K562 (cell line): Measurements from ENCODE around the gene RSPH6A. TPM values are rescaled to one million over a fixed set of nuclear protein-coding genes. Genes with fewer than 3 reads are reported as not detected.

ENCODE experiments used
- CREB5 ChIP-seq: fragments of 250-450 bp; sonication (Bioruptor Pico); IDR thresholded peaks from 2 replicates; pipeline ENCODE4 v1.5.0; 2020; ENCODE audit warnings: mild to moderate bottlenecking
- FOSL1 ChIP-seq: fragments of 200-800 bp; sonication (Bioruptor generic); conservative IDR thresholded peaks from 2 replicates; pipeline ENCODE4 v1.6.1; 2016; ENCODE audit warnings: missing genetic modification characterization, missing compliant biosample characterization
- JUNB ChIP-seq: fragments of 450-650 bp; formaldehyde crosslinking; conservative IDR thresholded peaks from 2 replicates; pipeline ENCODE4 v1.4.0; 2020; ENCODE audit warnings: mild to moderate bottlenecking
- MCM7 ChIP-seq, 2 experiments: fragments of 450-650 bp; IDR thresholded peaks; 2 replicates each; pipeline ENCODE4 v1.6.1; 2016 to 2018
- MEIS2 ChIP-seq: fragments of 450-650 bp; IDR thresholded peaks from 2 replicates; pipeline ENCODE4 v1.6.1; 2014; ENCODE audit warnings: mild to moderate bottlenecking; ENCODE audit not compliant: partially characterized antibody
- NCOA2 ChIP-seq, 2 experiments: fragments of 450-650 bp; IDR thresholded peaks; 2 replicates each; pipeline ENCODE4 v1.6.1; 2018; ENCODE audit warnings: mild to moderate bottlenecking in 2 of 2, moderate library complexity in 1 of 2; ENCODE audit not compliant: partially characterized antibody in 2 of 2
- NR2C1 ChIP-seq, 2 experiments: fragments of 450-650 bp; IDR thresholded peaks; 2 replicates each; pipeline ENCODE4 v1.6.1; 2017; ENCODE audit warnings: mild to moderate bottlenecking in 2 of 2, antibody characterized with exemption in 1 of 2, inconsistent platforms in 1 of 2, missing compliant biosample characterization in 1 of 2, missing genetic modification characterization in 1 of 2
- NR3C1 ChIP-seq: sonication (generic); formaldehyde crosslinking; IDR thresholded peaks from 2 replicates; pipeline ENCODE4 v1.8.1; 2022; ENCODE audit warnings: missing genetic modification reagents
- POLR3G ChIP-seq: IDR thresholded peaks from 2 replicates; pipeline ENCODE4 v1.6.1; 2011; ENCODE audit not compliant: insufficient read length, insufficient replicate concordance; ENCODE audit errors: extremely low read depth
- PRPF4 ChIP-seq: fragments of 200-400 bp; formaldehyde crosslinking; IDR thresholded peaks from one replicate; pipeline ENCODE4 v1.6.1; 2017; ENCODE audit warnings: low read length, low read depth, mild to moderate bottlenecking; ENCODE audit not compliant: insufficient read depth, poor library complexity, severe bottlenecking
- ZFP1 ChIP-seq: fragments of 450-650 bp; formaldehyde crosslinking; IDR thresholded peaks from 2 replicates; pipeline ENCODE4 v1.4.0; 2020; ENCODE audit warnings: mild to moderate bottlenecking, mixed read lengths
- ZFP30 ChIP-seq: fragments of 250-450 bp; sonication (Bioruptor Pico); IDR thresholded peaks from 2 replicates; pipeline ENCODE4 v1.8.0; 2022; ENCODE audit warnings: moderate library complexity, mild to moderate bottlenecking, inconsistent platforms, borderline replicate concordance
- ZKSCAN3 ChIP-seq: fragments of 250-450 bp; sonication (Bioruptor Pico); IDR thresholded peaks from 2 replicates; pipeline ENCODE4 v1.4.0; 2020
- ZNF134 ChIP-seq: fragments of 250-450 bp; sonication (Bioruptor Pico); conservative IDR thresholded peaks from 2 replicates; pipeline ENCODE4 v1.4.0; 2020
- ZNF217 ChIP-seq: sonication (generic); formaldehyde crosslinking; IDR thresholded peaks from 2 replicates; pipeline ENCODE4 v1.8.0; 2022; ENCODE audit warnings: mild to moderate bottlenecking, missing genetic modification reagents
- polyA plus RNA-seq, 8 experiments: library from polyadenylated mRNA; depleted of rRNA in 4 of 8; stranded (reverse) in 5 of 8; unstranded in 3 of 8; fragments of >200 nt; fragmentation: Nextera tagmentation in 2 of 8; fragmentation: Illumina TruSeq in 1 of 8; extraction: Ambion mirVana in 2 of 8; extraction: Trizol in 1 of 8; gene quantifications; 2 replicates each; pipeline versions ENCODE4 v1.2.1 to v1.2.3, GENCODE V29; 2011 to 2014; ENCODE audit warnings: inconsistent platforms in 1 of 8, missing spikeins in 1 of 8
- total RNA-seq, 7 experiments: library from RNA; depleted of rRNA in 6 of 7; stranded (reverse); fragments of >200 nt in 6 of 7; fragmentation: Illumina TruSeq in 2 of 7; extraction: Trizol in 2 of 7; gene quantifications; 2 replicates each; pipeline versions ENCODE4 v1.2.1 to v1.2.3, GENCODE V29; 2011 to 2021; ENCODE audit warnings: low replicate concordance in 1 of 7
- TF ChIP-seq, protein P1 (sequence below): fragments of 150-350 bp; IDR thresholded peaks from 2 replicates; pipeline ENCODE4 v1.6.1; 2014; ENCODE audit warnings: low read depth, mild to moderate bottlenecking, low read length, borderline replicate concordance
- TF ChIP-seq, protein P2 (sequence below): fragments of 450-650 bp; formaldehyde crosslinking; IDR thresholded peaks from 2 replicates; pipeline ENCODE4 v1.4.0; 2020; ENCODE audit warnings: mild to moderate bottlenecking, moderate library complexity
- TF ChIP-seq, protein P3 (sequence below): fragments of 450-650 bp; IDR thresholded peaks from 2 replicates; pipeline ENCODE4 v1.6.1; 2016

The RSPH6A gene
- total and polyA plus RNA-seq, 9 of the 15 experiments (the other 6 are each of a cell fraction or from before 2014, with no cell fraction given): 0.03 to 0.15 (median 0.07) TPM; not detected in 5

DNA sequence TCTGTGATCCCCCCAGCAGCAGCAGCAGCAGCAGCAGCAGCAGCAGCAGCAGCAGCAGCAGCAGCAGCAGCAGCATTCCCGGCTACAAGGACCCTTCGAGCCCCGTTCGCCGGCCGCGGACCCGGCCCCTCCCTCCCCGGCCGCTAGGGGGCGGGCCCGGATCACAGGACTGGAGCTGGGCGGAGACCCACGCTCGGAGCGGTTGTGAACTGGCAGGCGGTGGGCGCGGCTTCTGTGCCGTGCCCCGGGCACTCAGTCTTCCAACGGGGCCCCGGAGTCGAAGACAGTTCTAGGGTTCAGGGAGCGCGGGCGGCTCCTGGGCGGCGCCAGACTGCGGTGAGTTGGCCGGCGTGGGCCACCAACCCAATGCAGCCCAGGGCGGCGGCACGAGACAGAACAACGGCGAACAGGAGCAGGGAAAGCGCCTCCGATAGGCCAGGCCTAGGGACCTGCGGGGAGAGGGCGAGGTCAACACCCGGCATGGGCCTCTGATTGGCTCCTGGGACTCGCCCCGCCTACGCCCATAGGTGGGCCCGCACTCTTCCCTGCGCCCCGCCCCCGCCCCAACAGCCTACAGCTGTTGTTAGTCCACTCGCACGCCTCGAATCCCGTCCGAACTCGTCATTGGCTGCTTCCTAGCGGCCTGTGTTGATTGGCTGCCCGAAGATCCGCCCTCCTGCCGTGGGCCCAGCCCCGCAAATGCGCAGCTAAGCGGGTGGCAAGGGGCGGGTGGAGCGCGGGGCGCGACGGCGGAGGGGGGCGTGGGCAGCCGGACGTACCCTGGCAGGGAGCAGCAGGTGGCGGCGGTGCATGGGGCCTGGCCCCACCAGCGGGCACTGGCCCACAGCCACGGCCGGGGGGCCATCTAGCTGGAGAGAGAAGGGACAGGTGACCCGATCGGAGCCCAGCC is 44.7 kb downstream of the RSPH6A start (continued):
- TF ChIP-seq, protein P1, sequence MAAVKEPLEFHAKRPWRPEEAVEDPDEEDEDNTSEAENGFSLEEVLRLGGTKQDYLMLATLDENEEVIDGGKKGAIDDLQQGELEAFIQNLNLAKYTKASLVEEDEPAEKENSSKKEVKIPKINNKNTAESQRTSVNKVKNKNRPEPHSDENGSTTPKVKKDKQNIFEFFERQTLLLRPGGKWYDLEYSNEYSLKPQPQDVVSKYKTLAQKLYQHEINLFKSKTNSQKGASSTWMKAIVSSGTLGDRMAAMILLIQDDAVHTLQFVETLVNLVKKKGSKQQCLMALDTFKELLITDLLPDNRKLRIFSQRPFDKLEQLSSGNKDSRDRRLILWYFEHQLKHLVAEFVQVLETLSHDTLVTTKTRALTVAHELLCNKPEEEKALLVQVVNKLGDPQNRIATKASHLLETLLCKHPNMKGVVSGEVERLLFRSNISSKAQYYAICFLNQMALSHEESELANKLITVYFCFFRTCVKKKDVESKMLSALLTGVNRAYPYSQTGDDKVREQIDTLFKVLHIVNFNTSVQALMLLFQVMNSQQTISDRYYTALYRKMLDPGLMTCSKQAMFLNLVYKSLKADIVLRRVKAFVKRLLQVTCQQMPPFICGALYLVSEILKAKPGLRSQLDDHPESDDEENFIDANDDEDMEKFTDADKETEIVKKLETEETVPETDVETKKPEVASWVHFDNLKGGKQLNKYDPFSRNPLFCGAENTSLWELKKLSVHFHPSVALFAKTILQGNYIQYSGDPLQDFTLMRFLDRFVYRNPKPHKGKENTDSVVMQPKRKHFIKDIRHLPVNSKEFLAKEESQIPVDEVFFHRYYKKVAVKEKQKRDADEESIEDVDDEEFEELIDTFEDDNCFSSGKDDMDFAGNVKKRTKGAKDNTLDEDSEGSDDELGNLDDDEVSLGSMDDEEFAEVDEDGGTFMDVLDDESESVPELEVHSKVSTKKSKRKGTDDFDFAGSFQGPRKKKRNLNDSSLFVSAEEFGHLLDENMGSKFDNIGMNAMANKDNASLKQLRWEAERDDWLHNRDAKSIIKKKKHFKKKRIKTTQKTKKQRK: no peak; the same call in 1 of the 2 replicates
- no peak for TF ChIP-seq JUNB (CRISPR knock-in tag)
- TF ChIP-seq FOSL1: 0 out of 2 replicates have a peak, but pooled peaks have one; percentile 3
- TF ChIP-seq, protein P2, sequence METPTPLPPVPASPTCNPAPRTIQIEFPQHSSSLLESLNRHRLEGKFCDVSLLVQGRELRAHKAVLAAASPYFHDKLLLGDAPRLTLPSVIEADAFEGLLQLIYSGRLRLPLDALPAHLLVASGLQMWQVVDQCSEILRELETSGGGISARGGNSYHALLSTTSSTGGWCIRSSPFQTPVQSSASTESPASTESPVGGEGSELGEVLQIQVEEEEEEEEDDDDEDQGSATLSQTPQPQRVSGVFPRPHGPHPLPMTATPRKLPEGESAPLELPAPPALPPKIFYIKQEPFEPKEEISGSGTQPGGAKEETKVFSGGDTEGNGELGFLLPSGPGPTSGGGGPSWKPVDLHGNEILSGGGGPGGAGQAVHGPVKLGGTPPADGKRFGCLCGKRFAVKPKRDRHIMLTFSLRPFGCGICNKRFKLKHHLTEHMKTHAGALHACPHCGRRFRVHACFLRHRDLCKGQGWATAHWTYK (CRISPR knock-in tag): peak; percentile 31; the same call in 1 of the 2 replicates
- no peak for TF ChIP-seq NR3C1
- no peak for TF ChIP-seq ZFP30 (CRISPR knock-in tag)
- TF ChIP-seq MCM7 (IDR thresholded peaks at IDR 0.05): no peak
- TF ChIP-seq NCOA2 (IDR thresholded peaks at IDR 0.05; ENCODE audit: partially characterized antibody in 2 of 2): no peak
- TF ChIP-seq CREB5 (CRISPR knock-in tag): no peak
- no peak for TF ChIP-seq ZKSCAN3
- TF ChIP-seq, protein P3, sequence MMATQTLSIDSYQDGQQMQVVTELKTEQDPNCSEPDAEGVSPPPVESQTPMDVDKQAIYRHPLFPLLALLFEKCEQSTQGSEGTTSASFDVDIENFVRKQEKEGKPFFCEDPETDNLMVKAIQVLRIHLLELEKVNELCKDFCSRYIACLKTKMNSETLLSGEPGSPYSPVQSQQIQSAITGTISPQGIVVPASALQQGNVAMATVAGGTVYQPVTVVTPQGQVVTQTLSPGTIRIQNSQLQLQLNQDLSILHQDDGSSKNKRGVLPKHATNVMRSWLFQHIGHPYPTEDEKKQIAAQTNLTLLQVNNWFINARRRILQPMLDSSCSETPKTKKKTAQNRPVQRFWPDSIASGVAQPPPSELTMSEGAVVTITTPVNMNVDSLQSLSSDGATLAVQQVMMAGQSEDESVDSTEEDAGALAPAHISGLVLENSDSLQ: peak; percentile 96
- no peak for TF ChIP-seq ZNF134 (CRISPR knock-in tag)
- TF ChIP-seq ZNF217 (CRISPR knock-in tag): no peak
- TF ChIP-seq POLR3G: no peak
- TF ChIP-seq NR2C1 (IDR thresholded peaks at IDR 0.05): no peak; the same call in 1 of the 2 replicates
- TF ChIP-seq NR2C1 (tag; IDR thresholded peaks at IDR 0.05): peak; percentile 38; the same call in 1 of the 2 replicates
- TF ChIP-seq ZFP1 (CRISPR knock-in tag): no peak
- no peak for TF ChIP-seq PRPF4
- TF ChIP-seq MEIS2: no peak
